Heart right ventricle (tissue), 16 donors: ENCODE measurements around the gene EFCAB6. TPM values are rescaled to one million over a fixed set of nuclear protein-coding genes. Genes with fewer than 3 reads are reported as not detected.

Experiments
- ATAC-seq, 8 donors: fragments of 200-7000 bp; cut with Tn5 transposase; one replicate each; pipeline ENCODE4 v1.9.1; 2020; ENCODE audit warnings: mild to moderate bottlenecking in 8 of 8, moderate library complexity in 8 of 8, moderate number of reproducible peaks in 1 of 8
- DNase-seq, 2 donors: peaks; one replicate each; pipeline ENCODE4 v3.0.0-alpha.2; 2020
- H3K27ac ChIP-seq, 10 donors: fragments of 200-600 bp; sonication (generic) in 2 of 10; one replicate each; pipeline versions ENCODE4 v1.5.0 to v1.8.0; 2020 to 2022; ENCODE audit warnings: mild to moderate bottlenecking in 3 of 10
- H3K27me3 ChIP-seq, 7 donors: fragments of 200-600 bp; one replicate each; pipeline ENCODE4 v1.8.0; 2021 to 2022; ENCODE audit warnings: mild to moderate bottlenecking in 2 of 7
- H3K36me3 ChIP-seq, 9 donors: fragments of 200-600 bp; sonication (generic) in 1 of 9; one replicate each; pipeline versions ENCODE4 v1.5.0 to v1.8.0; 2020 to 2022; ENCODE audit warnings: mild to moderate bottlenecking in 2 of 9
- H3K4me1 ChIP-seq, 9 donors: fragments of 200-600 bp; sonication (generic) in 1 of 9; one replicate each; pipeline versions ENCODE4 v1.5.0 to v1.8.0; 2020 to 2022; ENCODE audit warnings: mild to moderate bottlenecking in 4 of 9
- H3K4me3 ChIP-seq, 10 donors: fragments of 200-600 bp; sonication (generic) in 2 of 10; one replicate each; pipeline versions ENCODE4 v1.5.0 to v1.8.0; 2020 to 2022; ENCODE audit warnings: mild to moderate bottlenecking in 7 of 10, moderate library complexity in 2 of 10
- H3K9me3 ChIP-seq, 11 donors: fragments of 200-600 bp in 10 of 11; sonication (generic) in 2 of 11; one replicate each; pipeline versions ENCODE4 v1.5.0 to v1.8.0; 2013 to 2022; ENCODE audit warnings: mild to moderate bottlenecking in 2 of 11, control low read depth in 1 of 11, moderate library complexity in 1 of 11
- WGBS, 2 donors: extraction: QIAGEN DNeasy Blood & Tissue Kit; methylation state at CpG; one replicate each; pipeline ENCODE4 v1.1.7; 2013; ENCODE audit warnings: inconsistent platforms in 1 of 2; 5-methylcytosine and 5-hydroxymethylcytosine counted together
- intact Hi-C, 10 donors: fragments of 100-400 bp; cut with DNase I; formaldehyde crosslinking; loops; one replicate each; pipeline versions ENCODE4 v1.11.1 to v1.14.2; 2022
- polyA plus RNA-seq, 2 donors: library from polyadenylated mRNA; stranded (reverse); fragments of 200-250 nt; gene quantifications; one replicate each; pipeline ENCODE4 v1.2.3, GENCODE V29; 2013
- total RNA-seq, 10 donors: library from RNA; stranded (reverse); fragmentation: NEBNext Ultra II Directional in 3 of 10; extraction: Animal tissue kit (Norgen Biotek cat#: 25700) in 3 of 10; gene quantifications; one replicate each; pipeline versions ENCODE4 v1.2.1 to v1.2.4, GENCODE V29; 2021 to 2023
- TF ChIP-seq, protein P1 (sequence below), 9 donors: fragments of 200-600 bp; sonication (generic) in 2 of 9; IDR thresholded peaks; one replicate each; pipeline versions ENCODE4 v1.5.0 to v1.8.0; 2021 to 2022; ENCODE audit warnings: antibody characterized with exemption in 9 of 9, mild to moderate bottlenecking in 5 of 9, moderate library complexity in 1 of 9
- donor health status: Arrhythmogenic right ventricular cardiomyopathy.
- donor health status: ischemic (EF 13 %, LVEDD 7.1; RV severe dilation, severe dysfunction).
- donor health status: healthy with polysubstance abuse.
- donor health status: DM: no; HTN: yes; CAD: no.
- donor health status: DM: no; HTN: no; CAD: no.
- donor health status: ischemic (EF 25% LVEDD 6.9; RV normal size, moderate dysfunction).
- donor health status: ischemic (EF 25% LVEDD 5.7; RV mildly dilated, moderate dysfunction).
- donor health status: healthy.
- donor health status: DM: yes; HTN: yes; CAD: no.
- donor health status: Ischemic cardiomyopathy.
- donor health status: ischemic (EF 35%, LVEDD 5.7; RV mildly dilated, moderate dysfunction).
- donor health status: nonischemic (EF 11% LVEDD 7.7; RV severe dilation, severe dysfunction).
- donor health status: DM: yes; HTN: yes; CAD: no.
- donor health status: PGD.
- donor health status: ischemic (EF 29% LVEDD 5.4; RV normal size, mild dysfunction).
- donor health status: nonischemic (EF 23%, LVEDD 6.1; RV moderate dilation, normal function).

The EFCAB6 gene
- total and polyA plus RNA-seq, 12 donors = 0.25 to 4.3 (median 1.8) TPM

DNA sequence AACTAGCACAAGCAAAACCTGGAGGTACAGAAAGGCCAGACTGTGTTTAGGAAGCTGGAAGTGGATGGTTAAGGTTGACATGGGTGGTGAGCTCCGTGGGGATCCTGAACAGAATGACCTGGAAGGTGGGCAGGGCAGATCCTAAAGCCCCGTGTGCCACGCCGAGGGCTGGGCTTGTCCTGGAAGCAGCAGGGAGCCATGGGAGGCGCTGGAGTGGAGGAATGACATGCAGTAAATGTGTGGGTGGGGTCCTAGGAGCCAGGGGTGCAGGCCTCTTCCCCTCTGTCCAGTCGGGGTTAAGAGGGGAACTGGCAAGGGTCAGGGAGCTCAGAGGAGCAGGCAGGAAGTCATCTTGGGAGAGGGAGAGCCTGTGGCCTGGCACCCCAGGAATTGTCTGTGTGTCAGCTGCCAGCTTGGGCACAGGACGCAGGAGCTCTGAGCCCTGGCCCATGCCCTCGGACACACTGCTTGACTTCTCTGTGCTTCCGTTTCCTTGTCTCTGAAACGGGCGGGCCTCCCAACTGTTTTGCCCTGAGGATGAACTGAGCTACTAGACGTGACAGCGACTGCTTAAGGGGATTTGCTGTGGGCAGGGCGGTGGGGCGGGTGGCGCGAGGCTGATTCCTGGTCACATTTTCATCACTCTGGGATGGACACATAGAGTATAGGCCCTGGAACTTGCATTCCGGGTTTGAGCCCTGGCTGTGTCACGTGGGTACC is 324.6 kb downstream of the EFCAB6 start:
- TF ChIP-seq, protein P1, sequence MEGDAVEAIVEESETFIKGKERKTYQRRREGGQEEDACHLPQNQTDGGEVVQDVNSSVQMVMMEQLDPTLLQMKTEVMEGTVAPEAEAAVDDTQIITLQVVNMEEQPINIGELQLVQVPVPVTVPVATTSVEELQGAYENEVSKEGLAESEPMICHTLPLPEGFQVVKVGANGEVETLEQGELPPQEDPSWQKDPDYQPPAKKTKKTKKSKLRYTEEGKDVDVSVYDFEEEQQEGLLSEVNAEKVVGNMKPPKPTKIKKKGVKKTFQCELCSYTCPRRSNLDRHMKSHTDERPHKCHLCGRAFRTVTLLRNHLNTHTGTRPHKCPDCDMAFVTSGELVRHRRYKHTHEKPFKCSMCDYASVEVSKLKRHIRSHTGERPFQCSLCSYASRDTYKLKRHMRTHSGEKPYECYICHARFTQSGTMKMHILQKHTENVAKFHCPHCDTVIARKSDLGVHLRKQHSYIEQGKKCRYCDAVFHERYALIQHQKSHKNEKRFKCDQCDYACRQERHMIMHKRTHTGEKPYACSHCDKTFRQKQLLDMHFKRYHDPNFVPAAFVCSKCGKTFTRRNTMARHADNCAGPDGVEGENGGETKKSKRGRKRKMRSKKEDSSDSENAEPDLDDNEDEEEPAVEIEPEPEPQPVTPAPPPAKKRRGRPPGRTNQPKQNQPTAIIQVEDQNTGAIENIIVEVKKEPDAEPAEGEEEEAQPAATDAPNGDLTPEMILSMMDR (IDR thresholded peaks at IDR 0.05) = no peak
- Histone ChIP-seq H3K9me3 (no peaks in the 10 kb centered on the region), H3K27ac (no peak overlapping the region), H3K4me3 (no peak overlapping the region), H3K36me3 (no peaks in the 10 kb centered on the region), H3K4me1 (peaks cover 0 to 3% (median 0%) of the 10 kb centered on the region in 9 donors), H3K27me3 (peaks cover 0 to 64% (median 47%) of the 10 kb centered on the region in 7 donors)
- DNase-seq (no peak), ATAC-seq (no peak)
- 66 to 77% methylated on average over 19 of the region's 19 CpGs for WGBS, 2 donors
- intact Hi-C loops = no loop called here

DNA sequence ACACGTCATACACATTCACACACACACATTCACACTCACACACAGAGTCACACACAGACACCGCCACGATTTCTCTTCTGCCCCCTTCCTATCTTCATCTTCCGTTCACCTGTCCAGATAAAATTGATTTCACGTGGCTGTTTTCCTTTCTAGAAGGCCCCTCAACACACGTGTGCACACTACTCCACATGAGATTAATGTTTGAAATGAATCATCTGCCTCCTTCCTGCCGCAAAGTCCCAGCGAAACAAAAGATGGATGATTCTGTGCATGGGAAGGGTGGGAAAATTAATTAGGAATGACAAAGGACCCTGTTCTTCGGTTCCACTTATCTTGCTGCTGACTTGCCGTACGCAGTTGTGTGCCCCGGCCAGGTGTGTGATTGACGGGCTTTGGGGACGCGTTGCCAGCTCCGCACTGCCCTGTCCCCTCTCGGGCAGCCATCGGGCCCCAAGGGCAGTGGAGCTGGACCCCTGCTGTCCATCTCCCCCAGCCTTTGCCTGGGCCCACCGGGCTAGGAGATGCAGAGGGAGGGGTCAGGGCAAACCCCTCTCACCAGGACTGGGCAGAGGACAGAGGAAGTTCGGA is 326.5 kb downstream of the EFCAB6 start:
- TF ChIP-seq, protein P1 (IDR thresholded peaks at IDR 0.05) = no peak
- Histone ChIP-seq H3K27ac (no peak overlapping the region), H3K36me3 (no peaks in the 10 kb centered on the region), H3K27me3 (peaks cover 0 to 67% (median 50%) of the 10 kb centered on the region in 7 donors), H3K9me3 (no peaks in the 10 kb centered on the region), H3K4me3 (no peak overlapping the region), H3K4me1 (peaks cover 0 to 5% (median 0%) of the 10 kb centered on the region in 9 donors)
- ATAC-seq (no peak), DNase-seq (no peak)
- 65 to 70% methylated on average over 20 of the region's 20 CpGs for WGBS, 2 donors
- intact Hi-C loops = no loop called here

DNA sequence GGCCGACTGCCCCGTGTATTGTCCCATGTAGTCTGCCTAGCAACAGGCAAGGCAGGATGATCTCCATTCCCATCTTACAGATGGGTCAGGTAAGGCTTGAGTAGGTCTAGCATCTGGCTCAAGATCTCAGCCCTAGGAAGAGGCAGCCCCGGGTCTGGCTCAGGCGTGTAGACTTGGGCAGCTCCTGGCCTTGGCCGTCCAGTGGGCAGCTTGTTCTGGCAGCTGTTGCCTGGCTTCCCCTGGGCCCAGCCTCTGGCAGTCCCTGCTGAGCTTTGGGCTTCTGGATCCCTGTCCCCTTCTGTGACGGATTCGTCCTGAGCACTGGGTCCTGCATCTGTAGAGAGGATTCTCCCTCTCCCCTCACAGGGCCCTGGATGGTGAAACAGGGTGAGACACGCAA is 327.9 kb downstream of the EFCAB6 start:
- H3K27me3 ChIP-seq = peaks cover 0 to 59% (median 38%) of the 10 kb centered on the region in 7 donors
- WGBS, 2 donors = 76 to 89% methylated on average over 8 of the region's 8 CpGs
- no peaks in the 10 kb centered on the region for H3K9me3 ChIP-seq
- H3K4me1 ChIP-seq = peaks cover 0 to 8% (median 0%) of the 10 kb centered on the region in 9 donors
- no peak for DNase-seq
- TF ChIP-seq, protein P1 (IDR thresholded peaks at IDR 0.05) = no peak
- no peaks in the 10 kb centered on the region for H3K36me3 ChIP-seq
- intact Hi-C loops = no loop called here
- no peak overlapping the region for H3K4me3 ChIP-seq
- no peak overlapping the region for H3K27ac ChIP-seq
- no peak for ATAC-seq

DNA sequence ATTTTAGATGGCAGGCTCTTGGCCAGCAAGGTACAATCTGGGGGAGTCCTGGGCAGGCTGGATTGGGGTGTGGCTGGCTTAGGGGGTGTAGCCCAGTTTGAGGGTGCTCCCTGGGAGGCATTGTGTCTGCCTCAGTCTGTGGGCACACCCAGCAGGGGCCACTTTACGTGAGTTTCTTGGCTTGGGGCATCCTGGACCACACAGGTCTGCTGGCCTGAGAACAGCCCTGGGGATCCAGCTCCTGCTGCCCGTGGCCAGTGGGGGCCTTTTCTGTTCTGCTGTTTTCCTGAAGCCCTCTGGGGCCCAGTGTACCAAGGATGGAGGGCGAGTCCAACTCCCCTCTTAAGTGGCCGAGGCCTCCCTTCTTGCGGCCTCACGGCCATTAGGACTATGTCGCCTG is 328.4 kb downstream of the EFCAB6 start:
- Histone ChIP-seq H3K4me3 (no peak overlapping the region), H3K4me1 (peaks cover 0 to 8% (median 0%) of the 10 kb centered on the region in 9 donors), H3K27ac (no peak overlapping the region), H3K27me3 (peaks cover 0 to 54% (median 34%) of the 10 kb centered on the region in 7 donors), H3K36me3 (no peaks in the 10 kb centered on the region), H3K9me3 (no peaks in the 10 kb centered on the region)
- DNase-seq (no peak), ATAC-seq (no peak)
- 84 to 91% methylated on average over 7 of the region's 7 CpGs for WGBS, 2 donors
- intact Hi-C loops = no loop called here
- TF ChIP-seq, protein P1 (IDR thresholded peaks at IDR 0.05) = no peak
